NT2/D1 (cell line): Measurements from ENCODE around the gene TCN2.

Experiments used
- DNase-seq: peaks from one replicate; pipeline ENCODE4 v3.0.0-alpha.2; 2011; ENCODE audit warnings: low read depth, low spot score
- H3K27me3 ChIP-seq: 2 replicates; pipeline ENCODE4 v1.6.0; 2011; ENCODE audit warnings: mild to moderate bottlenecking; ENCODE audit not compliant: insufficient read length, insufficient read depth
- H3K36me3 ChIP-seq: 2 replicates; pipeline ENCODE4 v1.6.1; 2011; ENCODE audit warnings: mild to moderate bottlenecking, low read length, mixed read lengths; ENCODE audit not compliant: insufficient read depth, insufficient read length
- H3K4me1 ChIP-seq: 2 replicates; pipeline ENCODE4 v1.5.1; 2011; ENCODE audit not compliant: insufficient read depth, insufficient read length
- H3K4me3 ChIP-seq: 2 replicates; pipeline ENCODE4 v1.5.1; 2011; ENCODE audit warnings: low read depth; ENCODE audit not compliant: insufficient read length
- H3K9ac ChIP-seq: 2 replicates; pipeline ENCODE4 v1.6.0; 2011; ENCODE audit warnings: low read depth; ENCODE audit not compliant: insufficient read length
- H3K9me3 ChIP-seq: 2 replicates; pipeline ENCODE4 v1.5.1; 2011; ENCODE audit warnings: mild to moderate bottlenecking, low read length; ENCODE audit not compliant: insufficient read depth
- SUZ12 ChIP-seq: IDR thresholded peaks from 2 replicates; pipeline ENCODE4 v1.6.1; 2011; ENCODE audit not compliant: insufficient read length, insufficient read depth; ENCODE audit errors: extremely low read depth
- YY1 ChIP-seq: IDR thresholded peaks from 2 replicates; pipeline ENCODE4 v1.6.1; 2011; ENCODE audit not compliant: insufficient read length, insufficient read depth
- ZNF274 ChIP-seq: IDR thresholded peaks from 2 replicates; pipeline ENCODE4 v1.6.1; 2011; ENCODE audit warnings: mild to moderate bottlenecking, low read depth, low read length

The TCN2 gene

DNA sequence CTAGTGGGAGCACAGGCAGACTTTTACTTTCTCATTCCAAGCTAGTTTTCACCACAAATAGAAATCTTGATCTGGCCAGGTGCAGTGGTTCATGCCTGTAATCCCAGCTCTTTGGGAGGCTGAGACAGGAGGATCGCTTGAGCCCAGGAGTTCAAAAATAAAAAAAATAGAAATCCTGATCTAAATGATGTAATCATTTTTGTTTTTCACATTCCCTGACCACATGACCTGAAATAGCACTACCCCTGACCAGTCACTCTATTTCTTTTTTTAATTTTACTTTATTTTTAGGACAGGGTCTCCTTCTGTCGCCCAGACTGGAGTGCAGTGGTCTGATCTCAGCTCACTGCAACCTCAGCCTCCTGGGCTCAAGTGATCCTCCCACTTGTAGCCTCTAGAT lies 2.3 kb upstream of the TCN2 start:
- Histone ChIP-seq H3K4me3 (no peak overlapping the region), H3K9ac (no peak overlapping the region), H3K36me3 (no peaks in the 10 kb centered on the region), H3K27me3 (no peaks in the 10 kb centered on the region), H3K9me3 (no peaks in the 10 kb centered on the region), H3K4me1 (peaks cover under 1% of the 10 kb centered on the region)
- TF ChIP-seq ZNF274 (no peak), SUZ12 (no peak), YY1 (no peak)
- no peak for DNase-seq

DNA sequence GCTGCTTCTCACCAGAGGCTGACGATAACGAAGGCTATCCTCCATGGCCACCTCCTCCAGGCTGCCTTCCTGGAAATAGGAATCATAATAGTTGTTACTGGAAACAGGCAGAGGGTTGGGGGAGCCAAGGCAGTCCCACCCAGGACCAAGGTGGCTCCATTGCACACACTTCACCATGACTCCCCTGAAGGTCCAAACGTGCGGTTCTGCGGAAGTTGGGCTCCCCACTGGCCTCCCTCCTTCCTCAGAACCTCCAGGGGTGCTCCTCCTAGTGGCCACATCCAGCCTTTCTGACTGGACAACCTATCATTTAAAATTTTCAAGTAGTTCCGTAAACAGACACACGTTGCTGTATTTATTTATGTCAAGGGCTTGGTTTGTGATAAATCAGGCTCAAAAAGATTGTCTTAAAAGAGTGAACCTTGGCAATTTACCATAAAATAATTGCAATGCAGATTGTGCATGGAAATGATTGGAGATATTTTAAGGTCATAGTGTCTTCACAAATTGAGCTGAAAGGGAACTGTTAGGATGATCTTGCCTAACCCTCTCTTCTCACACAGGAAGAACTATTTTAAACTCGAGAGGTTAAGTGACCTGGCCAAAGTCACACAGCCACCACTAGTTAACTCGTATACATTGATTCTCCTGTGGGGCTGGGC lies 1.4 kb upstream of the TCN2 start:
- Histone ChIP-seq H3K9me3 (no peaks in the 10 kb centered on the region), H3K4me3 (peak overlapping the region; percentile 8), H3K36me3 (peaks cover 2% of the 10 kb centered on the region), H3K9ac (no peak overlapping the region), H3K4me1 (peaks cover 2% of the 10 kb centered on the region), H3K27me3 (no peaks in the 10 kb centered on the region)
- no peak for DNase-seq
- TF ChIP-seq YY1: no peak
- no peak for TF ChIP-seq SUZ12
- no peak for TF ChIP-seq ZNF274

GRCh38 chr22:30607300-30607930 lies 441 bp downstream of the TCN2 start:
- TF ChIP-seq ZNF274 (no peak), SUZ12 (no peak), YY1 (no peak)
- no peaks in the 10 kb centered on the region for H3K27me3 ChIP-seq
- peak overlapping the region; percentile 88 for H3K9ac ChIP-seq
- H3K4me3 ChIP-seq: peak overlapping the region; percentile 63
- H3K36me3 ChIP-seq: peaks cover 10% of the 10 kb centered on the region
- no peaks in the 10 kb centered on the region for H3K9me3 ChIP-seq
- peaks cover 2% of the 10 kb centered on the region for H3K4me1 ChIP-seq
- DNase-seq: no peak

- Histone ChIP-seq H3K36me3 (peaks cover 10% of the 10 kb centered on the region), H3K9me3 (no peaks in the 10 kb centered on the region), H3K27me3 (no peaks in the 10 kb centered on the region), H3K9ac (peak overlapping the region; percentile 88), H3K4me1 (peaks cover 2% of the 10 kb centered on the region), H3K4me3 (peak overlapping the region; percentile 28)
- TF ChIP-seq YY1: no peak
- TF ChIP-seq ZNF274: no peak
- no peak for TF ChIP-seq SUZ12
- DNase-seq: no peak
Observed at GRCh38 chr22:30607939-30608338, 965 bp downstream of the TCN2 start.

GRCh38 chr22:30609260-30610185 lies 2.5 kb downstream of the TCN2 start:
- peak overlapping the region; percentile 5 for H3K9ac ChIP-seq
- no peak for TF ChIP-seq YY1
- no peak for TF ChIP-seq SUZ12
- no peak for TF ChIP-seq ZNF274
- no peak overlapping the region for H3K4me3 ChIP-seq
- no peaks in the 10 kb centered on the region for H3K27me3 ChIP-seq
- no peak for DNase-seq
- peaks cover 10% of the 10 kb centered on the region for H3K36me3 ChIP-seq
- no peaks in the 10 kb centered on the region for H3K9me3 ChIP-seq
- peaks cover 2% of the 10 kb centered on the region for H3K4me1 ChIP-seq

GRCh38 chr22:30610299-30610698 lies 3.3 kb downstream of the TCN2 start:
- no peak for TF ChIP-seq YY1
- TF ChIP-seq SUZ12: no peak
- no peak for DNase-seq

DNA sequence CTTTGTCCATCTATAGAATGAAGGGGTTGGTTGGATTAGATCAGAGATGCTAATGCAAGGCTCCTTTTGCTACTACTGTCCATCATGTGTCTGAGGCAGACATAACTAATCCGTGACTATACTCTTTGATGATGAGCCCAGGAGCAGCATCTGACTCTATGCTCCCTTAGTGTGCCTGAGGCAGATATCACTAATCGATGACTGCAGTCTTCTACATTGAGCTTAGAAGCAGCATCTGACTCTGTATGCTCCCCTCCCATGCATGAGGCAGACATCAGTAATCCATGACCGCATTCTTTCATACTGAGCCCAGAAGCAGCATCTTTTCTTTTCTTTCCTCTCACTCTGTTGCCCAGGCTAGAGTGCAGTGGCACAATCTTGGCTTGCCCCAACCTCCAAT lies 4.2 kb downstream of the TCN2 start:
- Histone ChIP-seq H3K9me3 (no peaks in the 10 kb centered on the region), H3K4me3 (no peak overlapping the region), H3K4me1 (peaks cover 2% of the 10 kb centered on the region), H3K27me3 (no peaks in the 10 kb centered on the region), H3K36me3 (peaks cover 10% of the 10 kb centered on the region), H3K9ac (no peak overlapping the region)
- TF ChIP-seq SUZ12 (no peak), ZNF274 (no peak), YY1 (no peak)
- no peak for DNase-seq

More at GRCh38 chr22:30610299-30610698, 3.3 kb downstream of the TCN2 start:
- Histone ChIP-seq H3K9me3 (no peaks in the 10 kb centered on the region), H3K27me3 (no peaks in the 10 kb centered on the region), H3K4me1 (peaks cover 2% of the 10 kb centered on the region), H3K9ac (no peak overlapping the region), H3K36me3 (peaks cover 10% of the 10 kb centered on the region), H3K4me3 (no peak overlapping the region)
